ENCODE results near the gene PCDH9. TPM values are rescaled to one million over a fixed set of nuclear protein-coding genes. Genes with fewer than 3 reads are reported as not detected.

PCDH9 gene
- total RNA-seq, 1 donor from 2014 or later, result 37.7 TPM

- intact Hi-C loops (cut with DNase I), result no loop called here
- ATAC-seq (no peak), DNase-seq (ENCODE audit: low spot score) (no peak)
Measured at GRCh38 chr13:66427458-66427861, 802.7 kb downstream of the PCDH9 start.

GRCh38 chr13:66425741-66426140 lies 804.4 kb downstream of the PCDH9 start:
- intact Hi-C loops (cut with DNase I), result no loop called here
- no peak for ATAC-seq
- DNase-seq (ENCODE audit: low spot score), result no peak

GRCh38 chr13:66424422-66424821 lies 805.7 kb downstream of the PCDH9 start:
- ATAC-seq (no peak), DNase-seq (ENCODE audit: low spot score) (no peak)
- intact Hi-C loops (cut with DNase I), result no loop called here

- DNase-seq (ENCODE audit: low spot score) (no peak), ATAC-seq (no peak)
- intact Hi-C loops (cut with DNase I), result no loop called here
Measured at GRCh38 chr13:66415444-66415843, 814.7 kb downstream of the PCDH9 start.

DNA sequence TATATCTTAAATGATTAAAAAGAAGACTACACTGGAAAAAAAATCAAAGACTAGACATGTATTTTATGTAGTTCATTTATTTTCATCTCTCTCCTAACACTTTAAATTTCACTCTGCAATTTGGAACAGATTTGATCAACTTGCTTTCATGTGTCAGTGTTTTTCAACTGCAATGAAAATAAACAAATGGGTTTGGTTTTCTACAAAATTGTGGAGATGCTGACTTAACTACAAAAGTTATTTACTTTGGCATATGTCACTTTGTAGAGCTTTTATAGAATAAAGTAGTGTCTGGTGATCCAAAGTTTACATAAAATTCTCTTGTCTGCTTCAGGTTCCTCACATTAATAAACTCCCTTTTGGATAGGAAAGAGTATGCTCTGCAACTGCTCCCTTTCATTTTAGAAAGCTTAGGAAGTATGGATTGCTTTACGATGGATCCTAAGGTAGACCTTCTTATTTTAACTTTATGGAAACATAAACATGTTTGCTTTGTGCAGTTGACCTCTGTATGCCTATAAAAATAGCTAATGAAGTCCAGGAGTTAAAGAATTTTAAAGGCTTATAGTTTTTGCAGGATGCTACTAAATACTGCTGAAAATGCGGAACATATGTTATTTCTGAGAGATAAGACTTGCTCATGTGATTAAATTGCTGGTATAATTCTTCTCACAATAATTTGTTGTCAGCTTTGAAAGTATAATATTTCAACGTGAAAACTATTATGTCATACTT lies 815.9 kb downstream of the PCDH9 start:
- ATAC-seq (no peak), DNase-seq (ENCODE audit: low spot score) (no peak)
- intact Hi-C loops (cut with DNase I), result no loop called here

DNA sequence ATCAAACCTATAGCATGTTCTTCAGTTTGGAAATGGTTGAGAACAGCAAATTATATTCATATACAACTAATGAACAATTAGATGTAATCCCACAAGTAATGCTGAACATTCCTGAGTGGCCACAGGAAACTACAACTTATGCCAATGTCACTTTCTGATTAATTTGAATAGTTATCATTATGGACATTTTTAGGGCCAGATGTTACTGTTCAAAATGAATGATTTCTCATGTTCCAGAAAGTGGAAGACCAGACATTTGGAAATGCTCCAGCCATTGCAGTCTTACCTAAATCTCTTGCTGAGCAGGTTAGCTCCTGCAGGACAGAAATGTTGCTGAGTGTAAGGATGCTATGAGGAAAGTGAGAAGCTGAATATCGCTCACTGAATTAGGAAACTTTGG lies 819.8 kb downstream of the PCDH9 start:
- DNase-seq (ENCODE audit: low spot score) (no peak), ATAC-seq (no peak)
- intact Hi-C loops (cut with DNase I), result no loop called here

DNA sequence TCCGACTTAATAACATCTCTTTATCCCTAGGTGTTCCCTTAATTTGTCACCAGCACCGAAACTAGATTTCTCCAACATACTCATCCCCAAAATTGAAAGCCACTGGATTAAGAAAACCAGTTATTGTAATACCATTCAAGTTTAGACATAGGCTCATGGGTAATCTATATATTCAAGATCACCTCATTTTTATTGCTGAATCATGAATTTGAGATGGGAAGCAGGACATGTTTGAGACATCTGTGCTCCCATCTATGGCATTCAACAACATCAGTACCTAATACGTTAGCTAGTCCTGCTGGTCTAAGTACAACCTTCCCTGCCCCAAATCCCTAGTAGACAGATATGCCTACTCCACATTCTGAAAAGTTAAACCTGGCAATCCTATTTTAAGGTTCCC lies 820.6 kb downstream of the PCDH9 start:
- intact Hi-C loops (cut with DNase I), result no loop called here

DNA sequence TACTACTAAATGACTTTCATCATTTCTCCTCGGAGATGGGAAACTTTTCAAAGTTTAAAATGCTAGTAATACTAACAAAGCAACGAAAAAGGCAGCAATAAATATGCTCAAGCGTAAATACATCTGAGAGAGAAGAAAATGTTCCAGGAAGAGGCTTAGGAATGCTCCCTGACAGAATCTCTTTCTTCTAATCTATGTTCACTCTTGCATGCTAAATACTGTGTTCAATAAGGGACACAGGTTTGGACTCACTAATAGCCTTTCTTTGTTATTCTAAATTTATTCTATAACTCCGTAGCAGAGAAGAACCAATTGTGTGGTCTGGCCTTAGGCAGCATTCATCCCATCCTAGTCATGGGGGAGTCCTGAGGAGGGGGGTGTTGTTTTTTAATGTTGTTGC lies 823.0 kb downstream of the PCDH9 start:
- intact Hi-C loops (cut with DNase I), result no loop called here
- no peak for ATAC-seq
- no peak for DNase-seq (ENCODE audit: low spot score)

More for the DNA sequence above, 820.6 kb downstream of the PCDH9 start:
- DNase-seq (ENCODE audit: low spot score), result no peak
- ATAC-seq, result no peak

- DNase-seq (ENCODE audit: low spot score) (no peak), ATAC-seq (no peak)
- intact Hi-C loops (cut with DNase I), result no loop called here
Measured at GRCh38 chr13:66405908-66406802, 824.0 kb downstream of the PCDH9 start.

GRCh38 chr13:66402546-66402945 lies 827.6 kb downstream of the PCDH9 start:
- intact Hi-C loops (cut with DNase I), result no loop called here
- DNase-seq (ENCODE audit: low spot score), result no peak
- ATAC-seq, result no peak

DNA sequence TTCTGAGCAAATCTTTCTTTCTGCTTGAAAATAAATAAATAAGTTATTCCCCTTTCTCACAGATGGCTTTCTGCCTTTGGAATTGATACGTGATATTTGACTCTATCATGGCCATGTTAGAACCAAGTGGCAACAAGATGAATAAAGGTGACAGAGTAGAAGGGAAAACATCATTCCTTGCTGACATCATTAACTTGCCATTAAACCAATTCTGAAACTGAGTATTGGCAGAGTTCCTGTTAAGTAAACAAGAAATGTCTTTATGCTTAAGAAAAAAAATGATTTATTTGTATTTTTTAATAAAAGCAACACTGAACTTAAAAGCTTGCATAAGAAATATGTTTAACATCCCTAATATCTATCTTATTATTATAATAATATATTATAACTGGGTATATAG lies 828.1 kb downstream of the PCDH9 start:
- no peak for ATAC-seq
- no peak for DNase-seq (ENCODE audit: low spot score)
- intact Hi-C loops (cut with DNase I), result no loop called here

- ATAC-seq, result no peak
- intact Hi-C loops (cut with DNase I), result no loop called here
- no peak for DNase-seq (ENCODE audit: low spot score)
Measured at GRCh38 chr13:66400292-66400691, 829.8 kb downstream of the PCDH9 start.

DNA sequence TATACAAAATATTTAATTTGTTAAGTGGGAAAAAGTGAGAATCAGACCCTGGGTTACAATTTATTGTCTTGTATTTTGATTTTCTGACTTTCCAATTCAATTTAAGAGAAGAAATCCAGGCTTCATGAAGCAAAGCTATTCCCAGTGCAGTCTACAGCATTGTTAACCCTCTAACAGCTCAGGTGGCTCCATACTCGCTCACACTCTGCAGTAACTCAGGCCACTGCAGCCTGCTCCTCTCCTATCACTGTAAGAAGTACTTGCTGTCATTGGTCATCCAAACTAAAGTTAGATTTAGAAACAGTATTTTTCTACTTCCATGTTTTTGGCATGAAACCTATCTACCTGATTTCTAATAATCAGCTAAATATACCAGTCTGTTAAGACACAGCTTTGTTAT lies 830.3 kb downstream of the PCDH9 start:
- ATAC-seq (no peak), DNase-seq (ENCODE audit: low spot score) (no peak)
- intact Hi-C loops (cut with DNase I), result no loop called here

DNA sequence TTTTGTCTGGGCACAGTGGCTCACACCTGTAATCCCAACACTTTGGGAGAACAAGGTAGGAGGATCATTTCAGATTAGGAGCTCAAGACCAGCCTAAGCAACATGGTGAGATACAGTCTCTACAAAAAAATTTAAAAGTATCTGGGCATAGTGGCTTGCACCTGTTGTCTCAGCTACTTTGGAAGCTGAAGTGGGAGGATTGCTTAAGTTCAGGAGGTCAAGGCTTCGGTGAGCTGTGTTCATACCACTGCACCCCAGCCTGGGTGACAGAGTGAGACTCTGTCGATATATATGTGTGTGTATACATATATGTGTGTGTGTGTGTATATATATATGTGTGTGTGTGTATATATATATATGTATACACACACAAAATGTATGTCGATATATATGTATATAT lies 833.0 kb downstream of the PCDH9 start:
- intact Hi-C loops (cut with DNase I), result no loop called here
- DNase-seq (ENCODE audit: low spot score) (no peak), ATAC-seq (no peak)

DNA sequence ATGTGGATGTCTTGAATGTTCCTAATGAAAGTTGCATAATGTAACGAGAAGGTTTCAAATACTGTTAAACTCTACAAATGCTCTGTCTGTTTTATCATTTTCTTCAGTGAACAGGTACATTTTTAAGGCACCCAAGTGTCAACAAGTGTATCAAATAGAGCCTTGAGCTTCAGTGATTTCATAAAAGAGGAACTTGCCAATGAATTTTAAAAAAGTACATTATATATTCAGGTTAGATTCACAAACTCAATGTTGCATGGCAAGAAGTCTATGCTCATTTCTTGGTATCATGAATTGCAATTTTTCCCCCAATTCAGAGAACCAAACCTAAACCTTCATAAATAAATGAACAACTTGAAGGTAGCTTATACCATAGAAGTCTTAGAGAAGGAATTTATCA lies 838.8 kb downstream of the PCDH9 start:
- no peak for DNase-seq (ENCODE audit: low spot score)
- no peak for ATAC-seq
- intact Hi-C loops (cut with DNase I), result no loop called here

- intact Hi-C loops (cut with DNase I), result no loop called here
- no peak for ATAC-seq
- no peak for DNase-seq (ENCODE audit: low spot score)
Measured at GRCh38 chr13:66378894-66379293, 851.2 kb downstream of the PCDH9 start.

DNA sequence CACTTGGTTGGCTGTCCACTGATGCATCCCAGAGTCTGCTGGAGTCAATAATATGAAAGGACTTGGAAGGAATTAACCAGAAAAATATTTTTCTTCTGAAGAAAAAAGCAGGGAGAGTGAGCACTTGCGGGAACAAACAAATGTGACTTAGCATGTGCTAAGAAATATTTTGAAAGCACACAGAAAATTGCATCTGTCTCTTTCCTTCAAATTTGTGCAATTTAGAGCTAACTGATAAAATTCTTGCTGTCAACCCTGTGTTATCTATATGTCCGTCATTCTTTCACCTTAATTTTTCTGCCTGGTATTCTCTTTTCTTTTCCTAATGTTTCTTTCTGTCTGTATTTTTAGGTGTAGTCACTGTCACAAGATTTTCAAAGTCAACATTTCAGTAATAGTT lies 852.6 kb downstream of the PCDH9 start:
- intact Hi-C loops (cut with DNase I), result no loop called here
- ATAC-seq (no peak), DNase-seq (ENCODE audit: low spot score) (no peak)

DNA sequence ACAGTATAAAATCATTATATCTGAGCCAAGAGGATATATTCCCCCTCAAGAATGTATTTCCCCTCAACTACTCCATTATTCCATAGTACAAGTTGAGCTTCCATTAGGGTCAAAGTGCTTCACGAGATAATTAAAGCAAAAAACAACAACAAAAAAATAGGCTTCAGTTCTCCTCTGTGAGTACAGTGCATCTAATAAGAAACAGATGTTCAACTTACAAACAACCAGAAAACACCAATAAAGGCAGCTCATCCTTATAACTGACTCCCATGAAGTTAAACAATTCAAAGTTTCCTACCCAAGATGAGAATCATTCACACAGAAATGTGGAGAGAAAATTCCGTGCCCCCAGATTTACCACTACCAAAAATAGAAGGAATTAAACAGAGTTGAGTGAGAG lies 854.4 kb downstream of the PCDH9 start:
- intact Hi-C loops (cut with DNase I), result no loop called here
- no peak for ATAC-seq

GRCh38 chr13:66369666-66370065 lies 860.5 kb downstream of the PCDH9 start:
- no peak for DNase-seq (ENCODE audit: low spot score)
- ATAC-seq, result no peak
- intact Hi-C loops (cut with DNase I), result no loop called here

More for the DNA sequence above, 854.4 kb downstream of the PCDH9 start:
- no peak for DNase-seq (ENCODE audit: low spot score)

DNA sequence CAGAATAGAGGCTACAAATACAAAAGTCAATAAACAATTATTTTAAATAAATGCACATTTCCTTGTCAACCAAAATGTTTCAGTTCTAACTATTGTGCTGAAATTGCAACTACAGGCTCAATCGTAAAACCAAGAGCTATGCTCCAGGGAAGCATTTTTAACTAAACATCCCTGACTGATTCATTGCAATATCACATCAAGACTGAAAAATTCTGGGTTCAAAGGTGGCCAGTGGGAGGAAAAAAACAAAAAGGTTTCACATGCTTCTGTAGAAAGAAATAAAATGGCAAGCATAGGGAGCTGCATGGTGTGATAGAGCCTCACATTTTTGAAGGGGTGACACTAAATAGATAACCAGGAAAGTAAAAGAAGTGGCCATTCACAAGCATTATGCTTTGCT lies 862.8 kb downstream of the PCDH9 start:
- intact Hi-C loops (cut with DNase I), result no loop called here
- ATAC-seq, result no peak
- DNase-seq (ENCODE audit: low spot score), result no peak

All from sciatic nerve (tissue), 2 donors.